Thymus (tissue), 11 donors: ENCODE results near the gene ATG7. TPM values are rescaled to one million over a fixed set of nuclear protein-coding genes. Genes with fewer than 3 reads are reported as not detected.
A peak's percentile ranks its signal among the peaks of the same experiment; 100 is the strongest.

Source experiments
- DNase-seq, 9 donors: peaks; one replicate each; pipeline ENCODE4 v3.0.0-alpha.2; 2013; ENCODE audit warnings: low spot score in 9 of 9, low read depth in 6 of 9, missing footprints in 1 of 9
- H3K27ac ChIP-seq, 2 donors: one replicate each; pipeline ENCODE4 v1.5.1; 2013; ENCODE audit warnings: control low read depth in 1 of 2, low read depth in 1 of 2, low read length in 1 of 2, mild to moderate bottlenecking in 1 of 2, moderate library complexity in 1 of 2
- H3K27me3 ChIP-seq, 2 donors: one replicate each; pipeline ENCODE4 v1.5.1; 2013; ENCODE audit warnings: low read length in 1 of 2; ENCODE audit not compliant: control insufficient read depth in 2 of 2, insufficient read depth in 1 of 2
- H3K36me3 ChIP-seq, 2 donors: one replicate each; pipeline ENCODE4 v1.5.1; 2013; ENCODE audit warnings: low read length in 1 of 2, mild to moderate bottlenecking in 1 of 2, moderate library complexity in 1 of 2; ENCODE audit not compliant: control insufficient read depth in 2 of 2, insufficient read depth in 2 of 2
- H3K4me1 ChIP-seq, 2 donors: one replicate each; pipeline ENCODE4 v1.5.1; 2013; ENCODE audit warnings: low read length in 2 of 2; ENCODE audit not compliant: control insufficient read depth in 2 of 2, insufficient read depth in 2 of 2
- H3K4me3 ChIP-seq, 2 donors: one replicate each; pipeline ENCODE4 v1.5.1; 2013; ENCODE audit warnings: low read length in 2 of 2, control low read depth in 1 of 2, mild to moderate bottlenecking in 1 of 2
- H3K9me3 ChIP-seq, 2 donors: one replicate each; pipeline ENCODE4 v1.5.1; 2013; ENCODE audit warnings: low read length in 1 of 2, mild to moderate bottlenecking in 1 of 2; ENCODE audit not compliant: control insufficient read depth in 2 of 2, insufficient read depth in 1 of 2
- WGBS: extraction: QIAGEN DNeasy Blood & Tissue Kit; methylation state at CpG from one replicate; pipeline ENCODE4 v1.1.7; 2013; 5-methylcytosine and 5-hydroxymethylcytosine counted together
- polyA plus RNA-seq: library from polyadenylated mRNA; stranded (reverse); fragments of 200-250 nt; gene quantifications from one replicate; pipeline ENCODE4 v1.2.3, GENCODE V29; 2013
- total RNA-seq: library from RNA; stranded (reverse); fragments of 120-200 nt; gene quantifications from one replicate; pipeline ENCODE4 v1.2.4, GENCODE V29; 2013
- donor health status: healthy.

The ATG7 gene
- total and polyA plus RNA-seq, 2 donors = 9.0 to 21.7 TPM

GRCh38 chr3:11581237-11582190 lies 309.3 kb downstream of the ATG7 start:
- peak in 3 of 9 donors; percentile 7 to 23 (median 10) for DNase-seq
- no peaks in the 10 kb centered on the region for H3K27me3 ChIP-seq
- 82% methylated on average over 16 of the region's 16 CpGs for WGBS
- H3K27ac ChIP-seq = peak overlapping the region in 1 of 2 donors; percentile 64
- peak overlapping the region; percentile 10 to 31 for H3K4me3 ChIP-seq
- H3K9me3 ChIP-seq = no peaks in the 10 kb centered on the region
- H3K4me1 ChIP-seq = peaks cover 22 to 25% of the 10 kb centered on the region in 2 donors
- peaks cover under 1 to 7% of the 10 kb centered on the region in 2 donors for H3K36me3 ChIP-seq

GRCh38 chr3:11582191-11582968 lies 310.2 kb downstream of the ATG7 start:
- peak overlapping the region; percentile 25 to 64 for H3K27ac ChIP-seq
- peak in 8 of 9 donors; percentile 20 to 77 (median 52) for DNase-seq
- no peaks in the 10 kb centered on the region for H3K27me3 ChIP-seq
- WGBS = 13% methylated on average over 13 of the region's 13 CpGs
- peak overlapping the region; percentile 10 to 31 for H3K4me3 ChIP-seq
- H3K4me1 ChIP-seq = peaks cover 22 to 25% of the 10 kb centered on the region in 2 donors
- H3K9me3 ChIP-seq = no peaks in the 10 kb centered on the region
- peaks cover 0 to 7% of the 10 kb centered on the region in 2 donors for H3K36me3 ChIP-seq

DNA sequence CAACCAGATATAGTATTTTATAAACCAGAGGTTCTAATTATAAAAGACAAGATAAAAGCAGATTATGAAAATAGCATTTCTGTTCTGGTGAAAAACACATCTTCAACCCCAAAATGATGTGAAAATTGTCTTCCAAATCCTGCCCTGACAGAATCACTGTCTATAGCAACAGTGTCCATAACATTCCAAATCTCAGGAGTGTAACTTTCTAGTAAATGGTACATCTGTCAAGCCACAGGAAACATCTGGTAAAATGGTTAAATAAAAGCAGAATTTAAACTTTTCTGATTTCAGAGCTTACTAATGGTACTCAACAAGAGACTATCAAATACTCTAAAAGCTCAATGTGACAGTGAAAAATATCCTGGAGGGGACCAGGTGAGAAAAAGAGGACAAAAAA lies 311.0 kb downstream of the ATG7 start:
- Histone ChIP-seq H3K9me3 (no peaks in the 10 kb centered on the region), H3K4me3 (no peak overlapping the region), H3K27me3 (no peaks in the 10 kb centered on the region), H3K4me1 (peaks cover 22 to 25% of the 10 kb centered on the region in 2 donors), H3K36me3 (peaks cover 0 to 10% of the 10 kb centered on the region in 2 donors), H3K27ac (peak overlapping the region in 1 of 2 donors; percentile 64)
- no peak for DNase-seq

DNA sequence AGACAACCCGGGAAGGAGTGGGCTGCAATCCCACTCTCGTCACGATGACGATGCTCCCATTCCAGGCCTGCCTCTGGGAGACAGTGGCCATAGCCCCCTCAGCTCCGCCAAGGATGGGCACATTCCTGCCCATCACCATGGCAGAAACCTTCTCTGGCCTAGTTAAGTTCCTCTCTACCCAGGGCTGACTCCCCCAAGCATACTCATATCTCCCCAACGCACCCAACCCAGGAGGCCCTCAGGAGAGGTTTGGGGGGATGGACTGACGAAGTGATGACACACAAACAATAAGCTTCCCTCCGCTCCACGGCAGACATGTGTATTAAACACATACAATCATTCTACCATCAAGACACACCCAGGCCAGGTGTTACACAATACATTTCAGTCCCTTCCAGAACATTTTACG lies 311.4 kb downstream of the ATG7 start:
- peak overlapping the region in 1 of 2 donors; percentile 64 for H3K27ac ChIP-seq
- H3K9me3 ChIP-seq = no peaks in the 10 kb centered on the region
- H3K4me1 ChIP-seq = peaks cover 22 to 25% of the 10 kb centered on the region in 2 donors
- no peak for DNase-seq
- no peak overlapping the region for H3K4me3 ChIP-seq
- no peaks in the 10 kb centered on the region for H3K27me3 ChIP-seq
- WGBS = 90% methylated on average over 10 of the region's 10 CpGs
- peaks cover 0 to 11% of the 10 kb centered on the region in 2 donors for H3K36me3 ChIP-seq

DNA sequence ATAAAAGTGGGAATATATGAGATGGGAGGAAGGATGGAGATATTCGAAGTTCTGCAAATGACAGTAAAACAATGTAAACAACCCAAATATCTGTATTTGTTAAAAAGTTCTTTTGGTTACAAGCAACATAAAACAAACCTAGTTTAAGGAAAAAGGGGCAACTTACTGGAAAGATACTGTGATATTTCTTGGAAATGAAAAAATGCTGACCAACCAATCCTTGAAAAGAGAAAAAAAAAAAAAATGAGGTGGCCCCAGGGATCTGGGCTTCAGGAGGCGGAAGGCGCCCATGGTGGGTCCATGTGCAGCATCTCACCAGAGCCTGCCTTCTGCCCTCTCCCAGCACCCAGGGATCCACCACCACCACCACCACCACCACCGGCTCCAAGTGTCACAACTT lies 312.4 kb downstream of the ATG7 start:
- Histone ChIP-seq H3K4me3 (no peak overlapping the region), H3K36me3 (peaks cover 0 to 12% of the 10 kb centered on the region in 2 donors), H3K27ac (no peak overlapping the region), H3K27me3 (no peaks in the 10 kb centered on the region), H3K9me3 (no peaks in the 10 kb centered on the region), H3K4me1 (peaks cover 22 to 25% of the 10 kb centered on the region in 2 donors)
- no peak for DNase-seq
- WGBS = 95% methylated on average over 4 of the region's 4 CpGs

GRCh38 chr3:11587766-11588165 lies 315.6 kb downstream of the ATG7 start:
- Histone ChIP-seq H3K9me3 (no peaks in the 10 kb centered on the region), H3K27ac (no peak overlapping the region), H3K4me3 (no peak overlapping the region), H3K27me3 (no peaks in the 10 kb centered on the region), H3K4me1 (peaks cover 7 to 23% of the 10 kb centered on the region in 2 donors), H3K36me3 (peaks cover 0 to 32% of the 10 kb centered on the region in 2 donors)
- 96% methylated on average over 12 of the region's 12 CpGs for WGBS
- DNase-seq = no peak

DNA sequence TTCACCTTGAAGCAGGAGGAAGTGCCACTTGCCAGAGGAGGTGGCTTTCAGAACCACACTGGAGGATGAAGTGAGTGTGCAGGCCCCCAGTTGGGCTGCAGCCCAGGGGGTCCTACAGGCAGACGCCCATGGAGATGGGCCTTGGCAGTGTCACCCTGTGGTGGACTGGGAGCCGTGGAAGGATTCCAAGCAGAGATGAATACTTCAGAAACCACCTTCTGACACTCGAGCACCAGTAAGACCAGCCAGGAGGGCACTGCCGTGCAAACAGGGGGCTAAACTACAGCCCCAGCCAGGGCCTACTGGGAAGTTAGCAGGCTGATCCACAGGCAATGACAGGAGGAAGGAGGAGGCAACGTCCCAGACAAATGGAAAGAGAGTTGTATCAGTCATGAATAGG lies 316.1 kb downstream of the ATG7 start:
- H3K4me1 ChIP-seq = peaks cover 4 to 22% of the 10 kb centered on the region in 2 donors

DNA sequence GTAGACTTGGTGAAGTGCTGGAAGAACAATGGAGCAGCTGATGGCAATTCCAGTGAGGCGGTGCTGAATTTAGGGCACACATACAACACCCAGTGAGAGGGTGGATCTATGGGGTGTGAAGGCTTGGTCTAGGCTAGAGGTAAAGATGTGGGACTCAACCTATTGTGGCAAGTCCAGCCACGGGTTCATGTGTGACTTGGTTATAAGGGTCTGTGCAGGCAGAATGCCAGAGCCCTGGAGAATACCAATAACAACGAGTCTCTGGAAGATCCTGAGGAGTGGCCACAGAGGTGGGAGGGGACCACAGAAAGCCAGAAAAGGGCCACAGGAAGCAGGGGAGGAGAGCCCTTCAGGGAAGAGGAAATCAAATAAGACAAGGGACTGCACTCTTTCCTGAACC lies 316.6 kb downstream of the ATG7 start:
- Histone ChIP-seq H3K36me3 (peaks cover 0 to 32% of the 10 kb centered on the region in 2 donors), H3K27me3 (no peaks in the 10 kb centered on the region), H3K9me3 (no peaks in the 10 kb centered on the region), H3K4me1 (peaks cover under 1 to 21% of the 10 kb centered on the region in 2 donors), H3K27ac (no peak overlapping the region), H3K4me3 (no peak overlapping the region)
- DNase-seq = no peak
- 65% methylated on average over 3 of the region's 3 CpGs for WGBS

More for the DNA sequence above, 316.1 kb downstream of the ATG7 start:
- H3K9me3 ChIP-seq = no peaks in the 10 kb centered on the region
- DNase-seq = no peak
- no peaks in the 10 kb centered on the region for H3K27me3 ChIP-seq
- no peak overlapping the region for H3K27ac ChIP-seq
- H3K36me3 ChIP-seq = peaks cover 0 to 32% of the 10 kb centered on the region in 2 donors
- WGBS = 98% methylated on average over 5 of the region's 5 CpGs
- H3K4me3 ChIP-seq = no peak overlapping the region

DNA sequence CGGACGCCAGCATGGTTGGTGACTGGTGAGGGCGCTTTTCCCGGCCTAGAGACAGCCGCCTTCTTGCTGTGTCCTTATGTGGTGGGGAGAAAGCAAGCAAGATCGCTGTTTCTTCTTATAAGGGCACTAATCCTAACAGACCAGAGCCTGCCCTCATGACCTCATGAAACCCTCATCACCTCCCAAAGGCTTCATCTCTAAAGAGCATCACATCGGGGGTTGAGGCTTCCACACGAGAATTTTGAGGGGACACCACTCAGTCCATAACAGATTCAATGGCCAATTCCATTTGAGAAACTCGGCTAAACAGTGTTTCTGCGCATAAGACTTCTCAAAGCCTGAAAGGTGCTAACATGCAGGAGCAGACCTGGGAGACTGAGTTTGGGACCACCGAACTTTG lies 317.5 kb downstream of the ATG7 start:
- Histone ChIP-seq H3K4me3 (no peak overlapping the region), H3K36me3 (peaks cover 2 to 32% of the 10 kb centered on the region in 2 donors), H3K4me1 (peaks cover 0 to 22% of the 10 kb centered on the region in 2 donors), H3K9me3 (no peaks in the 10 kb centered on the region), H3K27ac (no peak overlapping the region), H3K27me3 (no peaks in the 10 kb centered on the region)
- DNase-seq = no peak
- 90% methylated on average over 11 of the region's 11 CpGs for WGBS
